Parietal lobe (tissue), 1 donor: ENCODE data around the gene ZNF467. TPM values are rescaled to one million over a fixed set of nuclear protein-coding genes. Genes with fewer than 3 reads are reported as not detected.

Experiments used
- total RNA-seq: library from RNA; depleted of rRNA; stranded (reverse); fragments of >200 nt; gene quantifications from one replicate; pipeline ENCODE4 v1.2.3, GENCODE V29; 2014

ZNF467 gene
- 1.3 TPM for total RNA-seq

GRCh38 chr7:149773446-149774236 lies at the start of gene ZNF467:
Gene ZNF467 (minus strand): TSS chr7:149773588. CDS start chr7:149771032, 2,556 bp downstream.

Other genes with a start within 250 kb of the ZNF467 start
- 28.2 TPM for gene ZNF862, start 64.8 kb upstream of the ZNF467 start, total RNA-seq
- 132 TPM for gene ATP6V0E2, start 100.4 kb upstream of the ZNF467 start, total RNA-seq